ENCODE results near the gene CCNK. TPM values are rescaled to one million over a fixed set of nuclear protein-coding genes. Genes with fewer than 3 reads are reported as not detected.

The CCNK gene
- total RNA-seq, 2 experiments from 2014 or later = 90.2 to 98.8 TPM

DNA sequence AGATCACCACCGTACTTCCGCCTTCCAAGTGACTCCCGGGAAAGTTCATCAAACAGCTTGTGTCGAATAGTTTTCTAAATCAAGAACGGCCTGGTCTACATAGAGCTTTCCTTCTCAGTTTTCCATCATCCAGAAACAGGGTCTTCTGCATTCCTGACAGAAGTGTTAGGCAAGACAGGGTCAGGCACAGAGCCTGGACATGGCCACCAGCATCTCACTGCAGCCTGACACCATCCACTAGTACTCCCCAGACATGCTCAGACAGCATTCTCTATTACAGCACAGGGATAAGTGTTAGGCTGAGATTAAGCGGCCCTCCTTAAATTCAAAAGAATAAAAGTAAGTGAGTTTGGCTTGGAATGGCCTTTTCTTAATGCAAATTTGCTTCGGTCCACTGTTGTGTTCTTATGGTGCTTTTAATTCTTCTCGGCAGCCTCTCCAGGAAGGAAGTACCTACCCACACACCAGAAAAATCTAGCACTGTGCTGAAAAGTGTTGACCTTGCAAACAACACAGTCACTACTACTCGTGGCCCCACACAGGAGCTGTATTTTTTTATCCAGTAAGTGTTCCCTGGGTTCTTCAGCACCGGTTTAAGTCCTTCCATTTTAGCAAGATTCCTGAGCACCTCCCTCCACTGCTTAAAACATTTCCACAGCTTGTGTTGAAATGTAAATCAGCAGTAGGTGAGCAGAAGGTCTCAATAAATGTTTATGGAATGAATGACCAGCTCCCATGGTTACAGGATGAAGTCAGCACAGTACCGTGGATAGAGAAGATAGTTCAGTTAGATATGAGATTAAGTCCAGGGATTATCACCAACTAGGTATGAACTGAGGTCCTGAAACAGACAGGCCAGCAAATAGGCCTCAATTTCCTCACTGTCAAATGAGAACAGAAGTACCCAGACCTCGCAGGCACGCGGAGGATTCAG lies 44.7 kb upstream of the CCNK start:
- Mint-ChIP-seq H3K4me1 (ENCODE audit: low read depth) (peaks cover 29% of the 10 kb centered on the region), H3K4me3 (no peak overlapping the region), H3K36me3 (ENCODE audit: low read depth) (peaks cover 52% of the 10 kb centered on the region), H3K27me3 (no peaks in the 10 kb centered on the region), H3K9me3 (no peaks in the 10 kb centered on the region), H3K27ac (peak overlapping the region; percentile 78)
- ChIA-PET POLR2A (interaction anchor here (0.8 kb wide), 1 partner anchor 11 kb away, joined by 4 read pairs; no protein-coding TSS in a partner anchor), CTCF (interaction anchor here (1.7 to 3.7 kb wide), 2 partner anchors 44 to 117 kb away, joined by 3 to 12 read pairs; no protein-coding TSS in a partner anchor)
- no peak for DNase-seq
- intact Hi-C loops (cut with micrococcal nuclease) = no loop called here
- ATAC-seq = peak; percentile 73
- TF ChIP-seq, protein P1, sequence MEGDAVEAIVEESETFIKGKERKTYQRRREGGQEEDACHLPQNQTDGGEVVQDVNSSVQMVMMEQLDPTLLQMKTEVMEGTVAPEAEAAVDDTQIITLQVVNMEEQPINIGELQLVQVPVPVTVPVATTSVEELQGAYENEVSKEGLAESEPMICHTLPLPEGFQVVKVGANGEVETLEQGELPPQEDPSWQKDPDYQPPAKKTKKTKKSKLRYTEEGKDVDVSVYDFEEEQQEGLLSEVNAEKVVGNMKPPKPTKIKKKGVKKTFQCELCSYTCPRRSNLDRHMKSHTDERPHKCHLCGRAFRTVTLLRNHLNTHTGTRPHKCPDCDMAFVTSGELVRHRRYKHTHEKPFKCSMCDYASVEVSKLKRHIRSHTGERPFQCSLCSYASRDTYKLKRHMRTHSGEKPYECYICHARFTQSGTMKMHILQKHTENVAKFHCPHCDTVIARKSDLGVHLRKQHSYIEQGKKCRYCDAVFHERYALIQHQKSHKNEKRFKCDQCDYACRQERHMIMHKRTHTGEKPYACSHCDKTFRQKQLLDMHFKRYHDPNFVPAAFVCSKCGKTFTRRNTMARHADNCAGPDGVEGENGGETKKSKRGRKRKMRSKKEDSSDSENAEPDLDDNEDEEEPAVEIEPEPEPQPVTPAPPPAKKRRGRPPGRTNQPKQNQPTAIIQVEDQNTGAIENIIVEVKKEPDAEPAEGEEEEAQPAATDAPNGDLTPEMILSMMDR (IDR thresholded peaks at IDR 0.05) = no peak

DNA sequence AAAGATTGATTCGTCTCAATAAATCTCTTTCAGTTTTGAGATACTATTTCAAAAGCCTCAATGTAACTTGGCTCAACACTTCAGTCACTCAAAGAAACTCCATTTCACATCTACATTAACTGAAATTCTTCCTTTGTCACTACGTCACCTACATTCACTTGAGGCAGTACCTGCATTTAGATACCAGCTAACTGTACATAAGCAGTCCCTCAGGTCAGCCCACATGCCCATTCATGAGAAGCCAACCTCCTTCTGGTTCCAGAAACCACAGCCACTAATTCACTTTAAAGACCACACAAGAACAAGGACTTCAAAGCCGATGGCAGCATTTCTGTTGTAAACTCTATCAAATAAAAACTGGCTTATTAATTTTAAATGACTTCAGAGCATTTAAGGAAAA lies 43.5 kb upstream of the CCNK start:
- ChIA-PET CTCF (interaction anchor here (1.4 kb wide), 1 partner anchor 22 kb away, joined by 8 read pairs; no protein-coding TSS in a partner anchor), POLR2A (no interaction called here)
- Mint-ChIP-seq H3K27me3 (no peaks in the 10 kb centered on the region), H3K4me3 (no peak overlapping the region), H3K4me1 (ENCODE audit: low read depth) (peaks cover 35% of the 10 kb centered on the region), H3K36me3 (ENCODE audit: low read depth) (peaks cover 52% of the 10 kb centered on the region), H3K27ac (peak overlapping the region; percentile 78), H3K9me3 (no peaks in the 10 kb centered on the region)
- intact Hi-C loops (cut with micrococcal nuclease) = no loop called here
- DNase-seq (no peak), ATAC-seq (no peak)
- TF ChIP-seq, protein P1 (IDR thresholded peaks at IDR 0.05) = no peak

DNA sequence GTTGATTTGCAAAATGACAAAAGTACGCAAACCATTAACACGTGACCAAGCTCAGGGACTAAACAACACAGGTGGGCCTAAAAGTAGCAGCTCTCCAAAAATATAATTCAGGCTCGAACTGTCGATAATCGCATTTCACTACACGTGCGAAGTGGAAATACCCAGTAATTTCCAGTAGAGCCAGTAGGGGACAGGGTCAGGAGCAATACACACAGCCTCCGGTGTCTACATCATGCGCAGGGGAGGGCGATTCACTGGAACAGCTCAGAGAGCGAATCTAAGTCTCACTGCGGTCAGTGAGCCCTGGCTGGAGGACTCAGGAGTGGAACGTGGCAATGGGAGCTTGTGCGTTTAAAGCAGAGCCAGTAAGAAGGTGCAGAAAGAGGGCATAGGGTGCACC lies 40.9 kb upstream of the CCNK start:
- no peak overlapping the region for H3K4me3 Mint-ChIP-seq
- H3K36me3 Mint-ChIP-seq (ENCODE audit: low read depth) = peaks cover 45% of the 10 kb centered on the region
- no peak for DNase-seq
- no peak for ATAC-seq
- POLR2A ChIA-PET = interaction anchor here (0.6 kb wide), 1 partner anchor 1598 kb away, joined by 3 read pairs; no protein-coding TSS in a partner anchor
- CTCF ChIA-PET = interaction anchor here (0.9 to 1.4 kb wide), 4 partner anchors 22 to 89 kb away, joined by 3 to 5 read pairs (median 4); no protein-coding TSS in a partner anchor
- H3K27ac Mint-ChIP-seq = no peak overlapping the region
- TF ChIP-seq, protein P1 (IDR thresholded peaks at IDR 0.05) = no peak
- intact Hi-C loops (cut with micrococcal nuclease) = no loop called here
- H3K27me3 Mint-ChIP-seq = no peaks in the 10 kb centered on the region
- H3K9me3 Mint-ChIP-seq = no peaks in the 10 kb centered on the region
- peaks cover 35% of the 10 kb centered on the region for H3K4me1 Mint-ChIP-seq (ENCODE audit: low read depth)

DNA sequence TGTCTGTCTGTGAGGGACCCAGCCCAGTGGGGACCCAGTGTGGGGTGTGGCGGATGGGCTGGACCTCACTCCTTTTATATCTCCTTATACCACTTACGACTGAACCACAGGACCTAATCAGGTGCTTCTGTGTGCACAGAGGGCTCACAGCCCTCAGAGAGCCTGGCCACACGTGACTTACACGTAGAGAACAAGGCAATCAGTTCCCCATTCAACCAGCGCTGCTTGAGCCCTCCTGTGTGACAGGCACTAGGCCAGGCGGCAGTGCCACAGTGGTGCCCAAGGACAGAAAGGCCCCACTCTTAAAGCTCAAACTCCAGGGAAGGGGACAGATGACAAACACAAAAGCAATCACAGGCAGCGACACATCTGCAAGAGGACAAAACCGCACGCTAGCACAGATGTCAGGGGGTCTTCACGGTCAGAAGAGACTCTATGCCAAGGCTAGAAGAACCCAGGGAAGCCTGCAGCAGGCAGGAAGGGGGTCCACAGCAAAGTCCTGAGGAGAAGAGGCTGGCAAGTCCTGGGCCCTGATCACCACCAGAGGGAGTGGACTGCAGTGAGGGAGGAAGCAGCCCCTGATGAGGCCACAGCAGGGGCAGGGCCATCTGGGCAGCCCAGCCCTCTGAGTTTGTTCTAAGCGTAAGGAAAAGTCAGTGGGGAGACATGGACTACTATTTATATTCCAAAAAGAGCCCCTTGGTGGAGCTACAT lies 39.9 kb upstream of the CCNK start:
- Mint-ChIP-seq H3K36me3 (ENCODE audit: low read depth) (peaks cover 41% of the 10 kb centered on the region), H3K27me3 (no peaks in the 10 kb centered on the region), H3K4me3 (no peak overlapping the region), H3K4me1 (ENCODE audit: low read depth) (peaks cover 28% of the 10 kb centered on the region), H3K27ac (no peak overlapping the region), H3K9me3 (no peaks in the 10 kb centered on the region)
- TF ChIP-seq, protein P1 (IDR thresholded peaks at IDR 0.05) = no peak
- DNase-seq (no peak), ATAC-seq (peak; percentile 17)
- ChIA-PET POLR2A (interaction anchor here (0.6 kb wide), 2 partner anchors 59 to 1599 kb away, joined by 3 read pairs; no protein-coding TSS in a partner anchor), CTCF (interaction anchor here (1.4 kb wide), 1 partner anchor 26 kb away, joined by 5 read pairs; no protein-coding TSS in a partner anchor)
- intact Hi-C loops (cut with micrococcal nuclease) = no loop called here

Measured in activated CD8-positive, alpha-beta T cell treated with anti-CD3 and anti-CD28 coated beads for 36 hours (primary cell).